Measurements from ENCODE around the gene PHACTR4.
"Not testable (repeated sequence)": the region's sequence is repeated elsewhere in the genome, so short reads cannot be mapped to it uniquely, and the experiment has no call there.

Gene PHACTR4

GRCh38 chr1:28521502-28522164 is 152.1 kb downstream of the PHACTR4 start:
- no peak for DNase-seq (ENCODE audit: extremely low spot score)
- ChIA-PET POLR2A (interaction anchor here (0.6 kb wide), 1 partner anchor 181 kb away, joined by 3 read pairs; no protein-coding TSS in a partner anchor), CTCF (interaction anchor here (1.6 to 3.5 kb wide), 2 partner anchors 30 to 82 kb away, joined by 3 to 22 read pairs; no protein-coding TSS in a partner anchor)

DNA sequence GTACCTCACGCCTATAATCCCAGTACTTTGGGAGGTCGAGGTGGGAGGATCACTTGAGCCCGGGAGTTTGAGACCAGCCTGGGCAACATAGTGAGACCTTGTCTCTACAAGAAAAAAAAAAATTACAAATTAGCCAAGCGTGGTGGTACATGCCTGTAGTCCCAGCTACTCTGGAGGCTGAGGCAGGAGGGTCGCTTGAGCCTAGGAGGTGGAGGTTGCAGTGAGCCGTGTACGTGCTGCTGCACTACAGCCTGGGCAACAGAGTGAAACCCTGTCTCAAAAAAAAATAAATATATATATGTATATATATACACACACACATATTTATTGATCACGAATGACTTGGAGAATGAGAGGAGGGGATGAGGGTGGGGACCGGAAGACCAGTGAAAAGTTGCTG is 153.0 kb downstream of the PHACTR4 start:
- CTCF ChIA-PET: interaction anchor here (1.6 kb wide), 1 partner anchor 29 kb away, joined by 3 read pairs; no protein-coding TSS in a partner anchor
- POLR2A ChIA-PET; DNase-seq (ENCODE audit: extremely low spot score): not testable (repeated sequence)

More at GRCh38 chr1:28521502-28522164, 152.1 kb downstream of the PHACTR4 start:
- TF ChIP-seq, protein P1, sequence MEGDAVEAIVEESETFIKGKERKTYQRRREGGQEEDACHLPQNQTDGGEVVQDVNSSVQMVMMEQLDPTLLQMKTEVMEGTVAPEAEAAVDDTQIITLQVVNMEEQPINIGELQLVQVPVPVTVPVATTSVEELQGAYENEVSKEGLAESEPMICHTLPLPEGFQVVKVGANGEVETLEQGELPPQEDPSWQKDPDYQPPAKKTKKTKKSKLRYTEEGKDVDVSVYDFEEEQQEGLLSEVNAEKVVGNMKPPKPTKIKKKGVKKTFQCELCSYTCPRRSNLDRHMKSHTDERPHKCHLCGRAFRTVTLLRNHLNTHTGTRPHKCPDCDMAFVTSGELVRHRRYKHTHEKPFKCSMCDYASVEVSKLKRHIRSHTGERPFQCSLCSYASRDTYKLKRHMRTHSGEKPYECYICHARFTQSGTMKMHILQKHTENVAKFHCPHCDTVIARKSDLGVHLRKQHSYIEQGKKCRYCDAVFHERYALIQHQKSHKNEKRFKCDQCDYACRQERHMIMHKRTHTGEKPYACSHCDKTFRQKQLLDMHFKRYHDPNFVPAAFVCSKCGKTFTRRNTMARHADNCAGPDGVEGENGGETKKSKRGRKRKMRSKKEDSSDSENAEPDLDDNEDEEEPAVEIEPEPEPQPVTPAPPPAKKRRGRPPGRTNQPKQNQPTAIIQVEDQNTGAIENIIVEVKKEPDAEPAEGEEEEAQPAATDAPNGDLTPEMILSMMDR (IDR thresholded peaks at IDR 0.05; ENCODE audit: control extremely low read depth, extremely low read depth, low read depth, missing control alignments): no peak

- POLR2A ChIA-PET: interaction anchor here (0.5 to 1.2 kb wide), 2 partner anchors 20 to 125 kb away, joined by 3 to 6 read pairs; partner anchors contain the start of gene RCC1
- DNase-seq (ENCODE audit: extremely low spot score): not testable (repeated sequence)
- CTCF ChIA-PET: interaction anchor here (0.7 kb wide), 1 partner anchor 85 kb away, joined by 3 read pairs; no protein-coding TSS in a partner anchor
Measured at GRCh38 chr1:28525002-28525642, 155.6 kb downstream of the PHACTR4 start.

DNA sequence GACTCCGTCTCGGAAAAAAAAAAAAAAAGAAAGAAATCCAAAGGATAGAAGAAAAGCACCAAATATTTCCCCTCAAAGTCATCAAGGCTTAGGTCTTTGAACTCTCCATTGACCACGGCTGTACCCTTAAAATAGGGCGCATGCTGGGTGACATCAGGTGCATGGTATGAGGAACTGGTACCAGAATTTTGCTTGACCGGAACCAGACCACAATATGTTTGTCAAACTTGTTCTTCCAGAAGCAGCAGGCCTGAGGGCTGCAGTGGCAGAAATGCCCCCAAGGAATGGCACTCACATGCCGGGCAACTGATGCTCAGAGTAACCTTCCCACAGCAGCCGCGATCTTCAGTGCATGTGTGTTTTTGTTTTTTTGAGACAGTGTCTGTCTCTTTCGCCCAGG is 157.3 kb downstream of the PHACTR4 start:
- DNase-seq (ENCODE audit: extremely low spot score): no peak
- TF ChIP-seq, protein P1 (IDR thresholded peaks at IDR 0.05; ENCODE audit: control extremely low read depth, extremely low read depth, low read depth, missing control alignments): no peak
- ChIA-PET CTCF (interaction anchor here (1.3 to 1.7 kb wide), 3 partner anchors 8 to 11 kb away, joined by 3 to 4 read pairs (median 3); no protein-coding TSS in a partner anchor), POLR2A (interaction anchor here (1.9 kb wide), 1 partner anchor 55 kb away, joined by 11 read pairs; no protein-coding TSS in a partner anchor)

- DNase-seq (ENCODE audit: extremely low spot score): no peak
- ChIA-PET CTCF (interaction anchor here (1.4 kb wide), 1 partner anchor 14 kb away, joined by 3 read pairs; no protein-coding TSS in a partner anchor), POLR2A (interaction anchor here (0.6 to 2.0 kb wide), 2 partner anchors 25 to 51 kb away, joined by 4 to 7 read pairs; no protein-coding TSS in a partner anchor)
- TF ChIP-seq, protein P1 (IDR thresholded peaks at IDR 0.05; ENCODE audit: control extremely low read depth, extremely low read depth, low read depth, missing control alignments): no peak
Measured at GRCh38 chr1:28530456-28530855, 160.9 kb downstream of the PHACTR4 start.

DNA sequence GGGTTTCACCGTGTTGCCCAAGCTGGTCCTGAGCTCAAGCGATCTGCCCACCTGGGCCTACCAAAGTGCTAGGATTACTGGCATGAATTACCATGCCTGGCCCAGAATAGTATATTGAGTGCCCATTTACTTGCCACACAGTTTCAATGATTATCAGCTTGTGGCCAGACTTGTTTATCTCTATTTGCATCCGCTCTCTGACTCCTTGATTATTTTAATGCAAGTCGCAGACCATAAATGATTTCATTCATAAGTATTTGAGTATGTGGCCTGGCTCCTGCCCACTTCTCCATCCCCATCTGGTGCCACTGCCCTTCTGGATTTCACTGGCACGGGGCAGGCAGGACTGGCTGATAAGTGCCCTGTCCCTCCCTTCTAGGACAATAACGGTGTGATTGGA is 165.1 kb downstream of the PHACTR4 start:
- CTCF ChIA-PET: interaction anchor here (1.7 kb wide), 1 partner anchor 9 kb away, joined by 3 read pairs; no protein-coding TSS in a partner anchor
- TF ChIP-seq, protein P1 (IDR thresholded peaks at IDR 0.05; ENCODE audit: control extremely low read depth, extremely low read depth, low read depth, missing control alignments): no peak
- POLR2A ChIA-PET: interaction anchor here (0.9 kb wide), 1 partner anchor 47 kb away, joined by 4 read pairs; no protein-coding TSS in a partner anchor
- DNase-seq (ENCODE audit: extremely low spot score): no peak

DNA sequence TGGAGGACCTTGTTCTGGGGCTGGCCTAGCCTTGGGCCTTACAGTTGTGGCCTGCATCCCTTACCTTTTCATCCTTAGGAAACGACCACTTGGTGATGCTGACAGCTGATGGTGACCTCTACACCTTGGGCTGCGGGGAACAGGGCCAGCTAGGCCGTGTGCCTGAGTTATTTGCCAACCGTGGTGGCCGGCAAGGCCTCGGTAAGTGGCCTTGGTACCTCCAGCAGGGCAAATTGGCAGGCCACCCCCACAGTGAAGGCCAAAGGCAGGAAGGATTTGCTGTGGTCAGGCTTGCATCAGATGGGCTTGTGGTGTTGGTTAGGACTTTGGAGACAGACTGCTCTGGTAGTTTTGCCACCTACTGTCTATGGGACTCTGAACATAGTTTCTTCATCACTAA is 165.6 kb downstream of the PHACTR4 start:
- CTCF ChIA-PET: interaction anchor here (1.7 kb wide), 1 partner anchor 9 kb away, joined by 3 read pairs; no protein-coding TSS in a partner anchor
- no peak for DNase-seq (ENCODE audit: extremely low spot score)
- POLR2A ChIA-PET: no interaction called here
- TF ChIP-seq, protein P1 (IDR thresholded peaks at IDR 0.05; ENCODE audit: control extremely low read depth, extremely low read depth, low read depth, missing control alignments): no peak

Data from GM10248 (cell line).